ENCODE results near the gene CD68.

GRCh38 chr17:7544911-7545310 is 34.5 kb upstream of the CD68 start:
- TF ChIP-seq CTCF (IDR thresholded peaks at IDR 0.05) (no peak), EZH2phosphoT487 (IDR thresholded peaks at IDR 0.05) (no peak), EZH2 (IDR thresholded peaks at IDR 0.05) (no peak)
